H9 (cell line): Measurements from ENCODE around the gene ATOSB. TPM values are rescaled to one million over a fixed set of nuclear protein-coding genes. Genes with fewer than 3 reads are reported as not detected.

Experiments used
- DNase-seq: peaks from one replicate; pipeline ENCODE4 v3.0.0-alpha.2; 2017
- H2AFZ ChIP-seq: one replicate; pipeline ENCODE4 v1.6.1; 2013; ENCODE audit warnings: mild to moderate bottlenecking, low read length, control low read depth, moderate library complexity
- H2AK5ac ChIP-seq: 2 replicates; pipeline ENCODE4 v1.6.1; 2013; ENCODE audit warnings: low read length, control low read depth, mixed read lengths; ENCODE audit not compliant: insufficient read length
- H2BK120ac ChIP-seq: one replicate; pipeline ENCODE4 v1.6.1; 2013; ENCODE audit warnings: low read depth, mild to moderate bottlenecking, low read length, control low read depth, inconsistent platforms; ENCODE audit not compliant: poor library complexity, severe bottlenecking
- H2BK12ac ChIP-seq: 2 replicates; pipeline ENCODE4 v1.6.1; 2013; ENCODE audit warnings: low read length, control low read depth, mixed read lengths, low read depth; ENCODE audit not compliant: insufficient read length
- H2BK15ac ChIP-seq: 2 replicates; pipeline ENCODE4 v1.6.1; 2013; ENCODE audit warnings: low read depth, low read length, control low read depth
- H2BK20ac ChIP-seq: one replicate; pipeline ENCODE4 v1.6.1; 2013; ENCODE audit warnings: low read depth, mild to moderate bottlenecking, low read length, control low read depth, inconsistent platforms; ENCODE audit not compliant: poor library complexity, severe bottlenecking
- H2BK5ac ChIP-seq: 2 replicates; pipeline ENCODE4 v1.6.1; 2013; ENCODE audit warnings: low read length, control low read depth, mixed read lengths; ENCODE audit not compliant: insufficient read length
- H3K14ac ChIP-seq: 2 replicates; pipeline ENCODE4 v1.6.1; 2013; ENCODE audit warnings: low read length, control low read depth; ENCODE audit not compliant: insufficient read depth
- H3K18ac ChIP-seq: 2 replicates; pipeline ENCODE4 v1.6.1; 2013; ENCODE audit warnings: low read depth, mild to moderate bottlenecking, mixed read lengths, low read length, control low read depth; ENCODE audit not compliant: insufficient read length
- H3K23ac ChIP-seq: 2 replicates; pipeline ENCODE4 v1.6.1; 2013; ENCODE audit warnings: low read length, control low read depth, mixed read lengths, low read depth; ENCODE audit not compliant: insufficient read length
- H3K23me2 ChIP-seq: 2 replicates; pipeline ENCODE4 v1.6.1; 2013; ENCODE audit warnings: low read depth, mild to moderate bottlenecking, mixed read lengths, low read length, control low read depth; ENCODE audit not compliant: insufficient read length, poor library complexity, severe bottlenecking
- H3K27ac ChIP-seq: 2 replicates; pipeline ENCODE4 v1.5.1; 2013; ENCODE audit warnings: low read length, control low read depth, mixed read lengths, low read depth; ENCODE audit not compliant: insufficient read length
- H3K27me3 ChIP-seq: 2 replicates; pipeline ENCODE4 v1.6.1; 2013; ENCODE audit warnings: low read length, control low read depth, inconsistent platforms; ENCODE audit not compliant: insufficient read depth
- H3K4ac ChIP-seq: 2 replicates; pipeline ENCODE4 v1.6.1; 2013; ENCODE audit warnings: low read depth, mild to moderate bottlenecking, control low read depth, inconsistent platforms, low read length, moderate library complexity
- H3K4me1 ChIP-seq: 2 replicates; pipeline ENCODE4 v1.6.1; 2013; ENCODE audit warnings: low read length, control low read depth, inconsistent platforms; ENCODE audit not compliant: insufficient read depth
- H3K4me2 ChIP-seq: 2 replicates; pipeline ENCODE4 v1.6.1; 2013; ENCODE audit warnings: low read length, control low read depth, mixed read lengths; ENCODE audit not compliant: insufficient read length, insufficient read depth
- H3K56ac ChIP-seq: 2 replicates; pipeline ENCODE4 v1.6.1; 2013; ENCODE audit warnings: low read depth, mild to moderate bottlenecking, mixed read lengths, low read length, control low read depth; ENCODE audit not compliant: insufficient read length
- H3K79me1 ChIP-seq: 2 replicates; pipeline ENCODE4 v1.6.1; 2013; ENCODE audit warnings: low read depth, mild to moderate bottlenecking, moderate library complexity, low read length, control low read depth, inconsistent platforms; ENCODE audit not compliant: insufficient read depth, poor library complexity, severe bottlenecking
- H3K79me2 ChIP-seq: 2 replicates; pipeline ENCODE4 v1.6.1; 2013; ENCODE audit warnings: low read length, control low read depth, inconsistent platforms; ENCODE audit not compliant: insufficient read depth
- H3K9ac ChIP-seq: 2 replicates; pipeline ENCODE4 v1.6.1; 2013; ENCODE audit warnings: low read length, control low read depth, mixed read lengths; ENCODE audit not compliant: insufficient read length; ENCODE audit errors: extremely low read depth
- H3K9me3 ChIP-seq: one replicate; pipeline ENCODE4 v1.6.1; 2013; ENCODE audit warnings: low read depth, low read length, inconsistent platforms; ENCODE audit not compliant: control insufficient read depth
- H3T11ph ChIP-seq: one replicate; pipeline ENCODE4 v1.6.1; 2013; ENCODE audit warnings: mild to moderate bottlenecking, low read length, control low read depth, inconsistent platforms
- H4K20me1 ChIP-seq: one replicate; pipeline ENCODE4 v1.6.1; 2013; ENCODE audit not compliant: control insufficient read depth, insufficient read length, insufficient read depth
- H4K5ac ChIP-seq: 2 replicates; pipeline ENCODE4 v1.6.1; 2013; ENCODE audit warnings: low read depth, mild to moderate bottlenecking, mixed read lengths, low read length, control low read depth; ENCODE audit not compliant: insufficient read length
- H4K8ac ChIP-seq: replicated peaks from 2 replicates; pipeline ENCODE4 v1.6.1; 2013; ENCODE audit warnings: low read length, control low read depth, mixed read lengths, low read depth; ENCODE audit not compliant: insufficient read length
- H4K91ac ChIP-seq: 2 replicates; pipeline ENCODE4 v1.6.1; 2013; ENCODE audit warnings: low read depth, mild to moderate bottlenecking, moderate library complexity, mixed read lengths, low read length, control low read depth; ENCODE audit not compliant: insufficient read length
- H3K27ac Mint-ChIP-seq, 3 experiments: 2 replicates in 2 of 3; 3 replicates in 1 of 3; pipeline ENCODE4 v1.8.0; 2020 to 2021; ENCODE audit warnings: mixed read lengths in 3 of 3, mild to moderate bottlenecking in 1 of 3, moderate library complexity in 1 of 3
- H3K27me3 Mint-ChIP-seq: 2 replicates; pipeline ENCODE4 v1.8.0; 2021; ENCODE audit warnings: low read depth, mild to moderate bottlenecking, moderate library complexity, mixed read lengths
- H3K36me3 Mint-ChIP-seq, 3 experiments: 2 replicates in 2 of 3; 3 replicates in 1 of 3; pipeline ENCODE4 v1.8.0; 2020 to 2021; ENCODE audit warnings: low read depth in 3 of 3, mixed read lengths in 3 of 3; ENCODE audit not compliant: insufficient read depth in 1 of 3
- H3K4me1 Mint-ChIP-seq, 2 experiments: 2 replicates each; pipeline ENCODE4 v1.8.0; 2020; ENCODE audit warnings: mixed read lengths in 2 of 2
- H3K4me3 Mint-ChIP-seq, 2 experiments: 2 replicates in 1 of 2; 3 replicates in 1 of 2; pipeline ENCODE4 v1.8.0; 2020 to 2021; ENCODE audit warnings: mild to moderate bottlenecking in 2 of 2, mixed read lengths in 2 of 2, moderate library complexity in 1 of 2
- H3K9me3 Mint-ChIP-seq, 2 experiments: 2 replicates in 1 of 2; 3 replicates in 1 of 2; pipeline ENCODE4 v1.8.0; 2020; ENCODE audit warnings: mild to moderate bottlenecking in 2 of 2, mixed read lengths in 2 of 2, moderate library complexity in 1 of 2
- total RNA-seq: library from RNA; stranded (reverse); gene quantifications from 2 replicates; pipeline ENCODE4 v1.2.1, GENCODE V29; 2021
- TF ChIP-seq, protein P1 (sequence below): fragments of 200-600 bp; sonication (generic); conservative IDR thresholded peaks from 3 replicates; pipeline ENCODE4 v1.8.0; 2021; ENCODE audit warnings: antibody characterized with exemption, mild to moderate bottlenecking

Gene ATOSB
- total RNA-seq, 1 experiment from 2014 or later: 5.6 TPM

DNA sequence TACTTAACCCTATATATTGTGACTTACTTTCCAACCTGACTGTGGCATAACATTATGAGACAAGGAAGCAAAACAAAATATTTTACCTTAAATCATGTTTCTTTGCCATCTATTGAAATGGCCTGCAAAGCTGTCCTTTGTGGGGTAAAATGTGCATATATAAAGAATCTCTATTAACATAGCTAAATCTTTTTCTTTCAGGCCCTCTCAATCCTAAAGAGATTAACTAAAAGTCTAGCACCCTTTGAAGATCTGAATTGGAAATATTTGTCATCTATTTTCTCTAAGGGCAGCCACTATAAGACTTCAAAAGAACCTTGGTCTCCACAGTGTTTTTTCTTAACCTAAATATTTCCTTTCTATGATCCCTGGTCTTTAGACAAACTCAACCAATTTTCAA is 41.1 kb upstream of the ATOSB start:
- Histone ChIP-seq H3K27ac (no peak overlapping the region), H3T11ph (no peak overlapping the region), H2BK120ac (no peak overlapping the region), H2BK15ac (no peak overlapping the region), H3K4me2 (no peak overlapping the region), H3K23me2 (no peaks in the 10 kb centered on the region), H3K56ac (no peak overlapping the region), H3K79me1 (no peaks in the 10 kb centered on the region), H3K27me3 (no peaks in the 10 kb centered on the region), H3K4me1 (peaks cover 4% of the 10 kb centered on the region; the same call in 1 of the 2 replicates), H3K18ac (no peak overlapping the region), H3K9ac (no peak overlapping the region), H3K4ac (no peak overlapping the region), H3K79me2 (no peaks in the 10 kb centered on the region), H2BK12ac (no peak overlapping the region), H2BK5ac (no peak overlapping the region), H3K23ac (no peak overlapping the region), H3K14ac (no peak overlapping the region), H3K9me3 (no peaks in the 10 kb centered on the region), H4K20me1 (no peaks in the 10 kb centered on the region), H2BK20ac (no peak overlapping the region), H4K5ac (no peak overlapping the region), H4K8ac (no peak overlapping the region), H2AFZ (no peak overlapping the region), H4K91ac (no peak overlapping the region), H2AK5ac (no peak overlapping the region)
- Mint-ChIP-seq H3K27me3 (no peaks in the 10 kb centered on the region), H3K9me3 (peaks cover 0 to 6% of the 10 kb centered on the region in 2 experiments; a peak in 2 of 5 replicates), H3K27ac (no peak overlapping the region), H3K36me3 (peaks cover 0 to 8% (median 6%) of the 10 kb centered on the region in 3 experiments; a peak in 6 of 7 replicates), H3K4me3 (peak overlapping the region in 1 of 2 experiments; percentile 7; a peak in 1 of 5 replicates), H3K4me1 (peaks cover 7 to 20% of the 10 kb centered on the region in 2 experiments)
- TF ChIP-seq, protein P1, sequence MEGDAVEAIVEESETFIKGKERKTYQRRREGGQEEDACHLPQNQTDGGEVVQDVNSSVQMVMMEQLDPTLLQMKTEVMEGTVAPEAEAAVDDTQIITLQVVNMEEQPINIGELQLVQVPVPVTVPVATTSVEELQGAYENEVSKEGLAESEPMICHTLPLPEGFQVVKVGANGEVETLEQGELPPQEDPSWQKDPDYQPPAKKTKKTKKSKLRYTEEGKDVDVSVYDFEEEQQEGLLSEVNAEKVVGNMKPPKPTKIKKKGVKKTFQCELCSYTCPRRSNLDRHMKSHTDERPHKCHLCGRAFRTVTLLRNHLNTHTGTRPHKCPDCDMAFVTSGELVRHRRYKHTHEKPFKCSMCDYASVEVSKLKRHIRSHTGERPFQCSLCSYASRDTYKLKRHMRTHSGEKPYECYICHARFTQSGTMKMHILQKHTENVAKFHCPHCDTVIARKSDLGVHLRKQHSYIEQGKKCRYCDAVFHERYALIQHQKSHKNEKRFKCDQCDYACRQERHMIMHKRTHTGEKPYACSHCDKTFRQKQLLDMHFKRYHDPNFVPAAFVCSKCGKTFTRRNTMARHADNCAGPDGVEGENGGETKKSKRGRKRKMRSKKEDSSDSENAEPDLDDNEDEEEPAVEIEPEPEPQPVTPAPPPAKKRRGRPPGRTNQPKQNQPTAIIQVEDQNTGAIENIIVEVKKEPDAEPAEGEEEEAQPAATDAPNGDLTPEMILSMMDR: no peak
- no peak for DNase-seq
